SHP77 (cell line): ENCODE results near the gene SPON1.
A peak's percentile ranks its signal among the peaks of the same experiment; 100 is the strongest.
"Not testable (repeated sequence)": the region's sequence is repeated elsewhere in the genome, so short reads cannot be mapped to it uniquely, and the experiment has no call there.

Experiments
- DNase-seq, 2 experiments: peaks; one replicate each; lab custom pipeline; 2025; lab: John Stamatoyannopoulos, UW

SPON1 gene

GRCh38 chr11:13962562-13963168 lies at the start of gene SPON1:
TSS of gene SPON1 (plus strand) at chr11:13962723. CDS start at chr11:13962905, 182 bp downstream.
- no peak for DNase-seq

DNA sequence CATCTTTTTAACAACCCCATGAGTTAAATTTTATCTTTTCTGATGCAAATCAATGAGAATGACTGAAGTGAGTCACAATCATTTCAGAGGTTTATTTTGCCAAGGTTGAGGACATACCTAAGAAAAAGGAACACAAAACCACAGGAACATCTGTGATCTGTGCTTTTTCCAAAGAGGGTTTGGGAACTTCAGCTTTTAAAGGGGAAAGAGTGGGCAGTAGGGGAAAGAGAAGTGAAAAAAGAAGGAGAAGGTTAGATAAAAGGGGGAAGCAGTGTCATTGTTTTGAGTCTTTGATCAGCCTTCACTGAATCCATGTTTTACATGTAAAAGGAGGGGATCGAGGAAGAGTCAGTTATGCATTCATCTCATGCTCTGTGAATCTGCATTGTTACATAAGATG lies 45.3 kb upstream of the SPON1 start:
- DNase-seq: no peak

DNA sequence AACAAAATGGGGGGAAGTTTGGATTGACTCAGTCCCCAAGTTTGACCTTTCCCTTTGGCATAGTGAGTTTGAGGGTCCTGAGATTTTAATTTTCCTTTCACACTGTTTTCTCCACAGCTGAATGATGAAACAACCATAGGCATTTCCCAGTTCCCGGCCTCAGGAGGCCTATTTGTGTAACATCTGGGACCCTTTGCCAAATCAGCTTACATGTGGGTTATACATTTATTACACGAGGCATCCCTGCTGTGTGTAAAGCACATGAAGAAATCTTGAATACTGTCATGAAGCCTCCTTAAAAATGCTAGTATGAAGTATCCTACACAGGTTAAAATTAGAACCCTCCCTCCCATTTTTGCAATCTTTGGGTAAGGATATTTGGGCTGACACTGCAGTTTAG lies 44.6 kb upstream of the SPON1 start:
- DNase-seq: no peak

DNA sequence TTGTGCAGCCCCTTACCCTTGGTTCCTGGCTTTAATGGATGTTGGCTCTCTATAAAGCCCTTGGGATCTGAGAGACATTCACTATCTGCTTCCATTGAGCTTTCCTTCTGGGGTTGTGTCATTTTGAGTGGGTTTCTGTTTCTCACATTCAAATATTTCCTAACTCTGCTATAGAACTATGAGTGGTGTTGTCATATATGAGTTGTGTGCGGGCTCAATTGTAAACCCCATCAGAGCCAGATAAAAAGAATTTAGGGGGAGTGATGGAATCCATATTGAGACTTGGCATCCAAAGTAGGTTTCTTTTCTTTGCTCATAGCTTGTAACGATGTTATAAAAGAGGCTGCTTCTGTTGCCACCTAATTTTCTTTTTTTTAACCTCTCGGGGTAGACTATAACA lies 41.8 kb upstream of the SPON1 start:
- no peak for DNase-seq

- no peak for DNase-seq
Observed at GRCh38 chr11:13921545-13921944, 41.0 kb upstream of the SPON1 start.

GRCh38 chr11:13923182-13923581 lies 39.3 kb upstream of the SPON1 start:
- no peak for DNase-seq

DNA sequence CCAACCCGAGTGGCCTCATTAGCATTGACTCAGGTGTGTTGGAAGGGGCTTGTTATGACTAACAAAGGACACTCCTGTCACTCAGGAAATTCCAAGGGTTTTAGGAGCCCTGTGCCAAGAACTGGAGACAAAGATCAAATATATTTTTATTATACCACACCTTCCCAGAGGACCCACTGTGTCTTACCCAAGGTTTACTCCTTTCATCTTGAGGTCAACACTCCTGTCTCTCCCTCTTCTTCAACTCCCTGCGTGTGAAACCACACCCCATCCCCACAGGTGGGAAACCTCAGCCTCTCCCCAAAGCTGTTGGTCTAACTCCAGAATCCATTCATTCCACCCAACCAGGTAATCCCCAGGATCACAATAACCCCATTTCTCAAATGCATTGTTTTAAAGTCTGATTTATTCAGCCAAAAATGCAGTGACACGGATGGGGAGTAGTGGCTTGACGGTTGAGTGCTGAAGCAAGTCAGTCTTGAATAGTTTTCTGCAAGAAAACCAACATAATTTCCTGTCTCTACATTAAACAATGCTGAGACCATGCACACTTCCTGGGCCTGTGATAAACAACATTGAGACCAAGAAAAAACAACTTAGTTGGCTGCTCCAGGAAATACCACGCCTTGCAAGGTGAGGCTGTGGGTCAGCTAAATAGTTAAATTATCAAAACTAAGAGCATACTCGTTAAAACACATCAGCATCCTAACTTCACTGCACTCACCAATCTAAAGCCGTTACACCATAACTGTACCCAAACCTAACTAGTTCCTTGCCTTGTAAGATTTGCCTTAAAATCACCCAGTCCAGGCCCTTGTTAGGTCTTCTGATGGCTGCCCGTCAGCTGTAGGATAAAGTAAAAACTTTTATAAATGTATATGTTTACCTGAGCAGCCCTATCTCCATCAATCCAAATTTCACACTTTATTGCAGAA lies 38.5 kb upstream of the SPON1 start:
- no peak for DNase-seq

DNA sequence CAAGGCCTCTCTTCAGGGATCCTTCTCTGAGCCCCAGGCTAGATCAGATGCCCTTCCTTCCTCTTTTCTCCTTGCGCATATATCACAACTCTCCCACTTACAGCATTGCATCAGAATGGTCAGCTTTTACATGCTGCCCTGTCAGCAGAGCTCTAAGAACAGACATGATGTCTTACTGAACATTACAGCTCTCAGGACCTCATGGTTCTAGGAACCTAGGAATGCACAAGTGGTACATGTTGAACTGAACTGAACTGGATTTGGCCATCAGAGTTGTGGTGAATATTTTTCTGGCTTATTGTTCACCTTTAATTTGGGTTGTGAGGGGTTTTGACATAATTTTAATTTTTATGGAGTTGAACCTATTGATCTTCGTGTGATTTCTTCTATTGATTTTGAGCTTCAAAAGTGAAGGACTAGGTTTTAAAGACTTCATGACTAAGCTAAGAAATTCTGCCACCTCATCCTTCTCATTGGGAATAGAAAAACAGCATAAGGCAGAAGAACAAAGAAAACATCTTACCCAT lies 37.7 kb upstream of the SPON1 start:
- DNase-seq: no peak

GRCh38 chr11:13926366-13926765 lies 36.2 kb upstream of the SPON1 start:
- not testable (repeated sequence) for DNase-seq

DNA sequence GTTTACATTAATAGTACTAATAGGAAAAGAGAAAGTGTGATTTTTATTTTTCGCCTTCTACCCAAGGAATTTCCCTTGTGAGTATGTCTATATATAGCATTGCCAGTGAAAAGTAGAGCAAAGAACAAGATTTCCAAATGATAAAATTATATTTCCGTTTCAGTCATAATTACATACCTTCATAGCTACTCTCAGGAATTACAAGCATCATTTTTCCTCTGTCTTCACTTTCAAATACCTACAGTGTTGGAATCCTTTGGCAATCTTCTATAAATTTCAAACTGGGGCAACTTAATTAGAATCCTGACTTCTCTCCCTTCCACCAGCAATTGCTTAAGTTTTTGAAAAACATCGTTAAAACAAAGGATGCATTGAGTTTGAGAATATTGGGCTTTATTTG lies 35.5 kb upstream of the SPON1 start:
- DNase-seq: no peak

DNA sequence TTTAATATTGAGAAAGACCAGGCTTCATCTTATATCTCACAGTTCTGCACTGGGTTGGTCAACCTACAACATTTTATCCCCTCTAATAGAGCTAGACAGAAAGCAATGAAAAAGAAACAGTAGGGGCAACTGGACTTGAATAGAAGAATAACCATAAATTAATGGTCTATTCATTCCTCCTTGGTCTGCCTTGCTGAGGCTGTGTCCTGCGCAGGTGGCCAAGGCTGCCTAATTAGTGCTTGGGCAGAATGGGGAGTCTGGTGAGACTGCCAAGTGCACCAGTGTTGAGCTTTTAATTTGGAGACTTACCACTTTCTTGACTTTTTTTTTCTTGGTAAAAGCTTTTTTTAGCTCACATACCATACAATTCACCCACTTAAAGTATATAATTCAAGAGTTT lies 35.0 kb upstream of the SPON1 start:
- DNase-seq: no peak

DNA sequence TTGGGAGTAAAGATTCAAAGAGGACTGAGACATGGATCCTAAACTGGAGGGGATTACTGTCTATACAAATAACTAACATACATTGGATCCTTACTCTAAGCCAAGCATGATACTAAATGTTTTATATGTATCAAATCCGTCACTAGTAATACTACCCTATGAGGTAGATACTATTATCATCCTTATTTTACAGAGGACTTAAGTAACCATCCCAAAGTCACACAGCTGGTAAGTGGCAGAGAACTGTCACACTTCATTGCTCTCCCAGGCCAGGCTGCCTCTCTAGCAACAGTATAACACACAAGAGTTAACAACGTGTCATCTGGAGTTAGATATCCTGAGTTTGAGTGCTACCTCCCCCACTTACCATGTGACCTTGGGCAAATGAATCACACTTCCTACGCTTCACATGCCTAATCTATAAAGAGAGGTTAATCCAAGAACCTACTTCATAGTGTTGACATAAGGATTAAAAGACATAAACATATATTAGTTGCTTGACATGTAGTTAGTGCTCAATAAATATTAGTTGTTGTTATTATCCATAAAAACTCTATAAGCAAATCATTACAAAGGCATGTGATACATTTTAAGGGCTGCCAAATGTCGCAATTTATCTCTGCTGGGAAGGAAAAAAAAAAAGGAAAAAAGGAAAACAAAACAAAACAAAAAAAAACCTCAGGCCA lies 33.8 kb upstream of the SPON1 start:
- DNase-seq: peak; percentile 9 to 47

DNA sequence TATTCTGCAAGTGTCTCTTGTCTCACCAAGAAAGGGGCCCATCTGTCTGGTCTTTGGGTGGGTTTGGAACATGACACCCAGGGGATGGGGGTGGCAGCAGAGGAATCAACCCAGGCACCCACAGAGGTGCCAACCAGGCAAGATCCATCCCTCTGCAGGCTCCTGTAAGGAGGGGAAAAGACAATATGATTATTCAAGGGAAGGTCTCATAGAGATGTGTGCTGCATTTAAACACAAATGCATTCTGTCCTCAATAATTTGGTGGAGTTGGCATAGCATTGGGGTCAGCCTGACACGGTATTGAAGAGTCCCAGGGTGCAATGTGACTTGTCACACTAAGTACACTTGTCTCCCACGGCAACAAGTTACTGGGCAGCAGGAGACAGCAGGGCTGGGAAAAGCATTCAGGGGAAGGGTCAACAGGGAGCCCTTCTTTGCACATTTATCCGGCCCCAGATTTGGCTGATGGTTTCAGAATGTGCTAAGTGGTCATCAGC lies 33.1 kb upstream of the SPON1 start:
- DNase-seq: no peak

- DNase-seq: no peak
Observed at GRCh38 chr11:13931356-13931755, 31.2 kb upstream of the SPON1 start.

DNA sequence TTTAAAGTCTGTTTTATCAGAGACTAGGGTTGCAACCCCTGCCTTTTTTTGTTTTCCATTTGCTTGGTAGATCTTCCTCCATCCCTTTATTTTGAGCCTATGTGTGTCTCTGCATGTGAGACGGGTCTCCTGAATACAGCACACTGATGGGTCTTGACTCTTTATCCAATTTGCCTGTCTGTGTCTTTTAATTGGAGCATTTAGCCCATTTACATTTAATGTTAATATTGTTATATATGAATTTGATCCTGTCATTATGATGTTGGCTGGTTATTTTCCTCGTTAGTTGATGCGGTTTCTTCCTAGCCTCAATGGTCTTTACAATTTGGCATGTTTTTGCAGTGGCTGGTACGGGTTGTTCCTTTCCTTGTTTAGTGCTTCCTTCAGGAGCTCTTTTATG lies 25.4 kb upstream of the SPON1 start:
- not testable (repeated sequence) for DNase-seq

GRCh38 chr11:13938829-13939228 lies 23.7 kb upstream of the SPON1 start:
- DNase-seq: not testable (repeated sequence)

DNA sequence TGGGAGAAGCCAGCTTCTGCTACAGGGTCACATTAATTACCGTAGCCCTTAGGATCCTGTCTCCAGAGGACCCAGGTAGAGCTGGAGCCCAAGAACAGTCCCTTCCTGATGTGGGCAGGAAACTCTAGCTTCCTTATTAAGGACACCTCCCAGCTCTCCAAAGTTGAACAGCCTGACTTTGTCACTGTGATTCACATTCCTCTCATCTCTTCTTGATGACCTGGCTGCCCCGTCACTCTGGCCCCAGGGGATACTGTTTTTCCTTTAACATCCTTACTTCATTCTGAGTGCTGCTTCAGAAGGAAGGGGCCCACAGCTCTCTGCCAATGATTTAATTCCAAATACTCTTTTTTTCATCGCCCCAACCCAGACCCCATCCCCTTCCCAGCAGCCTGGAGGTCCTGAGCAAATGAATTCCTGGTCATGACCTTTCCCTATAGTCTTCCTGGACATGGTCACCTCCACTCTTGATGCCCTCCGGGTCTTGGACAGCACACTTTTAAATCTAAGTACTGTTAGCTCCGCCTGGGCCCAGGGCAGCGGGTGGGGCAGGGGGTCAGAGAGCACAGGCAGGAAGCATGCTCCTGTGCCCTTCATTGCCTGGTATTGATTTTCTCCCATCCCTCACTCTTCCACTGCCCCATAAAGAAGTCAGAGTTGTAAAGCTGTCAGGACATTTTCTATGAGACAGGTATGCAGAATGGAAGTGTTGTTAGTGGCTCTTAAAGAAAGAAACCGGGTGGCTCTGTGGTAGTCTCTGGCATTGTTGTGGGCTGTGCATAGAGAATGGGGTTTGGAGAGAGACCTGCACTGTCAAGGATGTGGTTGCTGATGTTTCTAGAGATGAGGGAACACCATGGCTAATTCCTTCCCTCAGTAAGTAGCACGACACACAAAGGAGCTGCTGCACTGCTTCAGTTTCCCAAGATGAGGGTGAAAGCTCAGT lies 22.3 kb upstream of the SPON1 start:
- DNase-seq: no peak

DNA sequence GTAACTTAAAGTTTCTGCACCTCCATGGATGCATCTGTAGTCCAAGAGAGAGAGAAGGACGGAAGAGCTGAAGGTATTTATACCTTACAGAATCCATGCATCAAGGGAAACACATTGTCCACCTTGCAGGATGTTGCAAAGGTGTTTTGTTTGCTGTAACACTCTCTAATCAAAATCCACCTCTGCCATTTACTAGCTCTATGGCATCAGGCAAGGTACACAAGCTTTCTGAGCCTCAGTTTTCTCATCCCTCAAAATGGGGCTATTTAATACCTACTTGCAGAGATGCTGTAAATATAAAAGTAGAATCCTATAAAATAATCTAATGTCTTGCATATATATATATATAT lies 21.6 kb upstream of the SPON1 start:
- no peak for DNase-seq

DNA sequence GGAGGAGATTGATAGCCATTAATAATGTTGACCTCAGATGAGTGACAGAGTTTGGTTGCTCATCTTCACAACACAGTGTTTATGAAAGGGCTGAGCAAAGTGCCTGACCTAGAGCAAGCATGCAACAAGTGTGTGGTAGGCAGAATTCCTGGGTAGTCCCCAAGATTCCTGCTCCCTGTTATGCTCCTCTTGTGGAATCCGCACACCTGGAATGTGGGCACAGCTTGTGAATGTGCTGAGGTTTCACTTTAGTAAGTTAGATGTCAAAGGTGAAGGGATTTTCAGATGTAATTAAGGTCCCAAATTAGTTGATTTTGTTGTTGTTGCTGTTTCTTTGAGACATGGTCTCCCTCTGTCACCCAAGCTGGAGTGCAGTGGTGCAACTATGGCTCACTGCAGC lies 20.7 kb upstream of the SPON1 start:
- no peak for DNase-seq

DNA sequence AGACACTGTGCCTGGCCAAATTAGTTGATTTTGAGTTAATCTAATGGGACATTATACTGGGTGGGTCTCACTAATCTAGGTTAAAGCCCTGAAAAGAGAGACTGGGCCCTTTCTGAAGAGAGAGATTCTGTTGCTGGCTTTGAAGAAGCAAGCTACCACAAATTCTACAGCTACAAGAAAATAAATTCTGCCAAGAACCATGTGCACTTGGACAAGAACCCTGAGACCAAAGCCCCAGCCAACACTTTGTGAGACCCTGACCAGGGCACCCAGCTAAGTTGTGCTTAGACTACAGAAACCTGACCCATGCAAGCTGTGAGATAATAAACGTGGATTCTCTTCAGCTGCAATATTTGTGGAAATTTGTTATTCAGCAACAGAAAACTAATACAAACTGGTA lies 20.1 kb upstream of the SPON1 start:
- DNase-seq: no peak

DNA sequence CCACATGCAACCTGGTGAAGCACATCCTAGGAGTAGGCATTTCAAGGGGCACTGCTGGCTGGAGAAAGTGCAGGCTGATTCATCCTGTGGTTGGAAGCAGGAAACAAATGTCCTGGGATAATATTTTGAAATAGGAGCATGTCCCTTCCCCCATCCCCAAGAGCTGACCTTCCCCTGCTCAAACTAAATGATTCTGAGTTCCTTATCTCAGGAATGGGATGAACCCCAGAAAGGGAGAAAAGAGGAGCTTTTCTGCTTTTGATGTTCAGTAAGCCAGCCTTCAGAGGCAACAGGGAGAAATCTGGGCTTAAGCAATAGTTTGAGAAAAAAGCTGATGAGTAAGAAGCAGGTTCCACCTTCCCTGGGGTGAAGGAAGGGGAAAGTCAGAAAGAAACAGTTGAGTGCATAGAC lies 19.5 kb upstream of the SPON1 start:
- DNase-seq: no peak
